ENCODE results near the gene PGP. TPM values are rescaled to one million over a fixed set of nuclear protein-coding genes. Genes with fewer than 3 reads are reported as not detected.

The PGP gene
- total RNA-seq, 2 donors from 2014 or later = 31.0 to 32.0 TPM

DNA sequence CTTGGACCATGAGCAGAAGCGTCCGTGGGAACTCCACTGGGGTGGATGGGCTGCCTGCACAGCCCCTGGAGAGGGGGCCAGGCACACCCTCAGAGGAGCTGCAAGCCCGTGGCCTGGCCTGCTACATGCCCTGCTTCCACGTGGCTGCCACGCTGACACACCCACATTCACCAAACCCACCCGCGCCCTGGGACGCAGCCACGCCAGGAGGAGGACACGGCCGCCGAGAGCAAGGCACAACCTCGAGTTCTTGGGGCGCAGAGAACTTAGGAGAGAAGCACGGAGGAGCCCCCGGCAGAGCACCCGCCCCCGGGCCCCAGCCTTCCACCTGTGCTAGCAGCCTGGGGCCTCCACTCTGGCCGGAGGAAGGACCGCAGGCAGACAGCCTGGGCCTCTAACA is 37.1 kb downstream of the PGP start:
- Histone ChIP-seq H3K9ac (ENCODE audit: extremely low read depth, low read length, poor library complexity, severe bottlenecking) (no peak overlapping the region), H3K4me1 (ENCODE audit: control insufficient read depth, insufficient read depth, low read length) (no peaks in the 10 kb centered on the region), H3K4me3 (ENCODE audit: low read length) (no peak overlapping the region), H3K27me3 (ENCODE audit: control insufficient read depth, insufficient read depth, low read length, poor library complexity, severe bottlenecking) (no peaks in the 10 kb centered on the region), H3K9me3 (ENCODE audit: control insufficient read depth, low read length) (no peaks in the 10 kb centered on the region), H3K36me3 (ENCODE audit: control insufficient read depth, insufficient read depth, low read length) (peaks cover 5% of the 10 kb centered on the region), H3K27ac (ENCODE audit: low read depth, low read length) (peak overlapping the region; percentile 32)
- no peak overlapping the region for H3K27ac Mint-ChIP-seq
- H3K4me3 Mint-ChIP-seq = no peak overlapping the region
- no peaks in the 10 kb centered on the region for H3K4me1 Mint-ChIP-seq
- H3K27me3 Mint-ChIP-seq (ENCODE audit: insufficient read depth) = no peaks in the 10 kb centered on the region
- no peak for DNase-seq
- TF ChIP-seq, protein P1, sequence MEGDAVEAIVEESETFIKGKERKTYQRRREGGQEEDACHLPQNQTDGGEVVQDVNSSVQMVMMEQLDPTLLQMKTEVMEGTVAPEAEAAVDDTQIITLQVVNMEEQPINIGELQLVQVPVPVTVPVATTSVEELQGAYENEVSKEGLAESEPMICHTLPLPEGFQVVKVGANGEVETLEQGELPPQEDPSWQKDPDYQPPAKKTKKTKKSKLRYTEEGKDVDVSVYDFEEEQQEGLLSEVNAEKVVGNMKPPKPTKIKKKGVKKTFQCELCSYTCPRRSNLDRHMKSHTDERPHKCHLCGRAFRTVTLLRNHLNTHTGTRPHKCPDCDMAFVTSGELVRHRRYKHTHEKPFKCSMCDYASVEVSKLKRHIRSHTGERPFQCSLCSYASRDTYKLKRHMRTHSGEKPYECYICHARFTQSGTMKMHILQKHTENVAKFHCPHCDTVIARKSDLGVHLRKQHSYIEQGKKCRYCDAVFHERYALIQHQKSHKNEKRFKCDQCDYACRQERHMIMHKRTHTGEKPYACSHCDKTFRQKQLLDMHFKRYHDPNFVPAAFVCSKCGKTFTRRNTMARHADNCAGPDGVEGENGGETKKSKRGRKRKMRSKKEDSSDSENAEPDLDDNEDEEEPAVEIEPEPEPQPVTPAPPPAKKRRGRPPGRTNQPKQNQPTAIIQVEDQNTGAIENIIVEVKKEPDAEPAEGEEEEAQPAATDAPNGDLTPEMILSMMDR (conservative IDR thresholded peaks at IDR 0.05) = no peak
- peaks cover 24% of the 10 kb centered on the region for H3K36me3 Mint-ChIP-seq (ENCODE audit: low read depth)
- WGBS, 2 experiments (ENCODE audit: insufficient coverage in 1 of 2, insufficient read length in 1 of 2) = 93 to 95% methylated on average over 14 to 20 of the region's 20 CpGs
- no peaks in the 10 kb centered on the region for H3K9me3 Mint-ChIP-seq

DNA sequence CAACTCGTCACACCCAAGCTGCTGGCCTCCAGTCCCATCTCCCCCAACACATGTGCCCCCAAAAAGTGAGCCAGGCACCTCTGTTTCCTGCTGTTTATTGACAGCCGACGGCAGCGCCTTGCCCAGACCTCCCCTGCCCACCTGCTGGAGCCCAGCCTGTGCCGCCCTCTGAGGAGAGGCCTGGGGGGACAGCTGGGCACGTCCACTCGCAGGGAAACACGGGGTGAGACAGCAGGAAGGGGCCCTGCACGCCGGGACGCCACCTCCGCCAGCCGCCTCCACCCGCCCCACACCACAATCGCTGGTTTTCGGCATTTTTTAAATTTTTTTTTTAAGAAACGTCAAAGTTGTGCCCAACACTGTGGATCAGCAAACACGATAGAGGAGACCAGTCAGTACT is 37.5 kb downstream of the PGP start:
- H3K4me3 ChIP-seq (ENCODE audit: low read length) = no peak overlapping the region
- no peaks in the 10 kb centered on the region for H3K4me1 Mint-ChIP-seq
- WGBS, 2 experiments (ENCODE audit: insufficient coverage in 1 of 2, insufficient read length in 1 of 2) = 96 to 97% methylated on average over 8 to 18 of the region's 18 CpGs
- H3K27me3 ChIP-seq (ENCODE audit: control insufficient read depth, insufficient read depth, low read length, poor library complexity, severe bottlenecking) = no peaks in the 10 kb centered on the region
- no peaks in the 10 kb centered on the region for H3K27me3 Mint-ChIP-seq (ENCODE audit: insufficient read depth)
- H3K9ac ChIP-seq (ENCODE audit: extremely low read depth, low read length, poor library complexity, severe bottlenecking) = no peak overlapping the region
- no peaks in the 10 kb centered on the region for H3K9me3 Mint-ChIP-seq
- H3K36me3 ChIP-seq (ENCODE audit: control insufficient read depth, insufficient read depth, low read length) = peaks cover 5% of the 10 kb centered on the region
- no peaks in the 10 kb centered on the region for H3K4me1 ChIP-seq (ENCODE audit: control insufficient read depth, insufficient read depth, low read length)
- H3K36me3 Mint-ChIP-seq (ENCODE audit: low read depth) = peaks cover 24% of the 10 kb centered on the region
- H3K27ac ChIP-seq (ENCODE audit: low read depth, low read length) = no peak overlapping the region
- TF ChIP-seq, protein P1 (conservative IDR thresholded peaks at IDR 0.05) = no peak
- H3K9me3 ChIP-seq (ENCODE audit: control insufficient read depth, low read length) = no peaks in the 10 kb centered on the region
- H3K4me3 Mint-ChIP-seq = no peak overlapping the region
- H3K27ac Mint-ChIP-seq = no peak overlapping the region
- no peak for DNase-seq

DNA sequence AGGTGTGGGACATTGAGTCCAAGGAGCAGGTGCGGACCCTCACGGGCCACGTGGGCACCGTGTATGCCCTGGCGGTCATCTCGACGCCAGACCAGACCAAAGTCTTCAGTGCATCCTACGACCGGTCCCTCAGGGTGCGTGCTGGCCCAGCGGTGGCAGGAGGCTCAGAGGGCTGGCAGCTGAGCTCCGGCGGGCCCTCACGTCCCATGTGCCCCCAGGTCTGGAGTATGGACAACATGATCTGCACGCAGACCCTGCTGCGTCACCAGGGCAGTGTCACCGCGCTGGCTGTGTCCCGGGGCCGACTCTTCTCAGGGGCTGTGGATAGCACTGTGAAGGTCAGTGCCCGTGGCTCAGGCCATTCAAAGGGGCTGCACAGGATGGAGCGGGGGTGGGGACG is 38.6 kb downstream of the PGP start:
- Histone ChIP-seq H3K4me3 (ENCODE audit: low read length) (no peak overlapping the region), H3K9ac (ENCODE audit: extremely low read depth, low read length, poor library complexity, severe bottlenecking) (no peak overlapping the region), H3K4me1 (ENCODE audit: control insufficient read depth, insufficient read depth, low read length) (no peaks in the 10 kb centered on the region), H3K27ac (ENCODE audit: low read depth, low read length) (no peak overlapping the region), H3K27me3 (ENCODE audit: control insufficient read depth, insufficient read depth, low read length, poor library complexity, severe bottlenecking) (no peaks in the 10 kb centered on the region), H3K9me3 (ENCODE audit: control insufficient read depth, low read length) (no peaks in the 10 kb centered on the region), H3K36me3 (ENCODE audit: control insufficient read depth, insufficient read depth, low read length) (peaks cover 9% of the 10 kb centered on the region)
- no peaks in the 10 kb centered on the region for H3K27me3 Mint-ChIP-seq (ENCODE audit: insufficient read depth)
- no peaks in the 10 kb centered on the region for H3K9me3 Mint-ChIP-seq
- DNase-seq = no peak
- WGBS, 2 experiments (ENCODE audit: insufficient coverage in 1 of 2, insufficient read length in 1 of 2) = 96 to 99% methylated on average over 23 of the region's 23 CpGs
- no peak overlapping the region for H3K27ac Mint-ChIP-seq
- no peaks in the 10 kb centered on the region for H3K4me1 Mint-ChIP-seq
- H3K36me3 Mint-ChIP-seq (ENCODE audit: low read depth) = peaks cover 28% of the 10 kb centered on the region
- no peak overlapping the region for H3K4me3 Mint-ChIP-seq
- TF ChIP-seq, protein P1 (conservative IDR thresholded peaks at IDR 0.05) = no peak
